GM12878 (cell line): ENCODE measurements around the gene PPP1R10. TPM values are rescaled to one million over a fixed set of nuclear protein-coding genes. Genes with fewer than 3 reads are reported as not detected.

Source experiments
- ATAC-seq: fragments of 200-7000 bp; cut with Tn5 transposase; 3 replicates; pipeline ENCODE4 v1.9.1; 2020; ENCODE audit warnings: mild to moderate bottlenecking, moderate library complexity
- BruUV-seq: library from RNA; stranded (reverse); fragments of 400-500 nt; replicated peaks from 2 replicates; lab custom pipeline; 2021; lab: Mats Ljungman, UMichigan
- CTCF ChIA-PET: fragments of 300-600 bp; sonication (Branson Sonifier 250); formaldehyde crosslinking; extraction: SDS; loops from one replicate; lab custom pipeline; 2021; ENCODE audit warnings: inconsistent platforms; lab: Yijun Ruan, JAX
- POLR2A ChIA-PET: fragments of 350-600 bp; formaldehyde crosslinking; extraction: SDS; loops from one replicate; lab custom pipeline; 2021; ENCODE audit warnings: inconsistent platforms; lab: Charles Lee
- RAD21 ChIA-PET: fragments of 300-600 bp; sonication (Branson Sonifier 250); formaldehyde crosslinking; loops from one replicate; lab custom pipeline; 2023; ENCODE audit warnings: antibody characterized with exemption; ENCODE audit not compliant: unreplicated experiment; lab: Charles Lee
- SMC1A ChIA-PET: fragments of 300-600 bp; sonication (Branson Sonifier 250); formaldehyde crosslinking; loops from one replicate; lab custom pipeline; 2023; ENCODE audit not compliant: unreplicated experiment, uncharacterized antibody; lab: Charles Lee
- DNase-seq: peaks from one replicate; pipeline ENCODE4 v3.0.0-alpha.2; 2011; ENCODE audit warnings: low read depth, low spot score
- FAIRE-seq: peaks from 3 replicates; lab custom pipeline; 2011; peaks lifted over from hg19 to GRCh38; lab: Jason Lieb, UNC
- H2AFZ ChIP-seq: 2 replicates; pipeline ENCODE4 v1.6.0; 2011; ENCODE audit warnings: low read depth, low read length, control low read depth; ENCODE audit not compliant: control insufficient read depth
- H3K27ac ChIP-seq: 2 replicates; pipeline ENCODE4 v1.5.1; 2011; ENCODE audit warnings: control low read depth; ENCODE audit not compliant: control insufficient read depth, insufficient read depth
- H3K27me3 ChIP-seq, 2 experiments: replicated peaks in 1 of 2; 2 replicates each; pipeline versions ENCODE4 v1.6.0 to v1.6.1; 2011; ENCODE audit warnings: low read length in 1 of 2; ENCODE audit not compliant: control insufficient read depth in 2 of 2, insufficient read depth in 2 of 2
- H3K36me3 ChIP-seq, 2 experiments: 2 replicates each; pipeline ENCODE4 v1.5.1; 2011; ENCODE audit warnings: low read length in 1 of 2; ENCODE audit not compliant: control insufficient read depth in 2 of 2, insufficient read depth in 2 of 2
- H3K4me1 ChIP-seq: 2 replicates; pipeline ENCODE4 v1.6.1; 2011; ENCODE audit warnings: mild to moderate bottlenecking, low read length, moderate library complexity, mixed read lengths; ENCODE audit not compliant: control insufficient read depth, insufficient read depth
- H3K4me2 ChIP-seq: 2 replicates; pipeline ENCODE4 v1.6.0; 2011; ENCODE audit warnings: control low read depth; ENCODE audit not compliant: control insufficient read depth, insufficient read depth
- H3K4me3 ChIP-seq: fragments of 200-600 bp; sonication (generic); 2 replicates; pipeline ENCODE4 v1.5.1; 2016
- H3K79me2 ChIP-seq: 2 replicates; pipeline ENCODE4 v1.6.0; 2011; ENCODE audit warnings: low read length; ENCODE audit not compliant: control insufficient read depth, insufficient read depth
- H3K9ac ChIP-seq: 2 replicates; pipeline ENCODE4 v1.8.0; 2011; ENCODE audit warnings: low read length, control low read depth, mixed read lengths; ENCODE audit not compliant: control insufficient read depth, insufficient read depth
- H3K9me3 ChIP-seq: replicated peaks from 3 replicates; pipeline ENCODE4 v1.5.1; 2011; ENCODE audit warnings: mild to moderate bottlenecking, low read length; ENCODE audit not compliant: control insufficient read depth, insufficient read depth
- H4K20me1 ChIP-seq: 2 replicates; pipeline ENCODE4 v1.6.0; 2011; ENCODE audit not compliant: control insufficient read depth, insufficient read depth
- CUX1 ChIP-seq: IDR thresholded peaks from 2 replicates; pipeline ENCODE4 v1.6.1; 2012; ENCODE audit warnings: improper control_type of control experiment, low read depth, low read length; ENCODE audit not compliant: insufficient replicate concordance
- HDAC6 ChIP-seq: fragments of 200-600 bp; sonication (generic); IDR thresholded peaks from one replicate; pipeline ENCODE4 v1.8.0; 2017; ENCODE audit warnings: antibody characterized with exemption; ENCODE audit not compliant: unreplicated experiment
- LARP7 ChIP-seq: fragments of 450-650 bp; IDR thresholded peaks from 2 replicates; pipeline ENCODE4 v1.6.1; 2017; ENCODE audit warnings: mild to moderate bottlenecking
- MAX ChIP-seq: IDR thresholded peaks from 2 replicates; pipeline ENCODE4 v1.6.1; 2012; ENCODE audit warnings: low read depth, low read length, improper control_type of control experiment
- MLLT1 ChIP-seq: fragments of 450-650 bp; IDR thresholded peaks from 2 replicates; pipeline ENCODE4 v1.6.1; 2016; ENCODE audit warnings: mild to moderate bottlenecking
- MTA3 ChIP-seq: IDR thresholded peaks from 2 replicates; pipeline ENCODE4 v1.6.1; 2012; ENCODE audit warnings: low read length, inconsistent platforms, borderline replicate concordance
- PAX5 ChIP-seq: IDR thresholded peaks from 2 replicates; pipeline ENCODE4 v1.6.1; 2011; ENCODE audit warnings: low read depth, low read length, borderline replicate concordance
- POU2F2 ChIP-seq: IDR thresholded peaks from 3 replicates; pipeline ENCODE4 v1.6.1; 2011; ENCODE audit warnings: low read depth, mild to moderate bottlenecking, low read length, borderline replicate concordance
- RUNX3 ChIP-seq: IDR thresholded peaks from 2 replicates; pipeline ENCODE4 v1.6.1; 2012; ENCODE audit warnings: low read length, inconsistent platforms
- TCF3 ChIP-seq: IDR thresholded peaks from 2 replicates; pipeline ENCODE4 v1.6.1; 2012; ENCODE audit warnings: low read depth, mild to moderate bottlenecking, low read length, borderline replicate concordance; ENCODE audit not compliant: insufficient read depth
- ZNF622 ChIP-seq: fragments of 450-650 bp; IDR thresholded peaks from 2 replicates; pipeline ENCODE4 v1.6.1; 2017; ENCODE audit warnings: mild to moderate bottlenecking, inconsistent platforms
- WGBS: methylation state at CpG from one replicate; pipeline ENCODE4 v1.1.6; 2016; ENCODE audit warnings: low lambda C conversion rate; ENCODE audit not compliant: insufficient replicate concordance, insufficient coverage; ENCODE audit errors: missing lambda C conversion rate; 5-methylcytosine and 5-hydroxymethylcytosine counted together
- in situ Hi-C: fragments of 300-500 bp; cut with MboI; formaldehyde crosslinking; loops from 9 replicates; pipeline ENCODE4 v1.14.3; 2018; ENCODE audit warnings: mixed read lengths
- intact Hi-C: fragments of 100-400 bp; cut with micrococcal nuclease; formaldehyde crosslinking; loops from one replicate; pipeline ENCODE4 v1.14.2; 2022; ENCODE audit not compliant: unreplicated experiment
- polyA plus RNA-seq, 11 experiments: library from polyadenylated mRNA; depleted of rRNA in 4 of 11; unstranded in 6 of 11; stranded (reverse) in 5 of 11; fragments of >200 nt; fragmentation: Nextera tagmentation in 4 of 11; fragmentation: Illumina TruSeq in 1 of 11; extraction: Ambion mirVana in 4 of 11; extraction: Trizol in 1 of 11; gene quantifications; 1 replicate in 1 of 11; 2 replicates in 10 of 11; pipeline versions ENCODE4 v1.2.1 to v1.2.3, GENCODE V29; 2011 to 2016; ENCODE audit warnings: inconsistent platforms in 2 of 11, missing spikeins in 2 of 11, low read depth in 1 of 11
- total RNA-seq, 4 experiments: library from RNA; depleted of rRNA in 3 of 4; stranded (reverse); fragments of >200 nt in 3 of 4; fragmentation: Illumina TruSeq in 1 of 4; extraction: Trizol in 1 of 4; gene quantifications; 2 replicates each; pipeline versions ENCODE4 v1.2.1 to v1.2.3, GENCODE V29; 2013 to 2021

Gene PPP1R10
- total and polyA plus RNA-seq, 10 of the 15 experiments (the other 5 are each of a cell fraction or from before 2014, with no cell fraction given), result 11.3 to 83.8 (median 41.2) TPM

- peak; percentile 65; the same call in 1 of the 3 replicates for TF ChIP-seq POU2F2
Observed at GRCh38 chr6:30617565-30618269, 674 bp upstream of the PPP1R10 start, which contains the start of gene MRPS18B (continued).

GRCh38 chr6:30615958-30616810, 859 bp downstream of the PPP1R10 start:
- WGBS, result 0% methylated on average over 10 of the region's 10 CpGs
- no peak for FAIRE-seq
- Histone ChIP-seq H3K4me3 (peak overlapping the region; percentile 75), H3K79me2 (peaks cover 62% of the 10 kb centered on the region), H3K27ac (peak overlapping the region; percentile 99), H3K36me3 (peaks cover 2 to 32% of the 10 kb centered on the region in 2 experiments; a peak in 3 of 4 replicates), H3K9ac (peak overlapping the region; percentile 100), H4K20me1 (0 out of 2 replicates have a peak, but pooled peaks cover 6% of the 10 kb centered on the region), H2AFZ (no peak overlapping the region), H3K27me3 (no peaks in the 10 kb centered on the region), H3K4me1 (peaks cover 3% of the 10 kb centered on the region), H3K4me2 (peak overlapping the region; percentile 94), H3K9me3 (no peaks in the 10 kb centered on the region; the same call in 2 of the 3 replicates)
- intact Hi-C loops (loop anchor here (2.0 kb wide), 2 partner anchors 57 to 59 kb away; partner anchors contain the start of genes DHX16, GNL1 and PRR3), in situ Hi-C loops (loop anchor here (5.0 kb wide), 1 partner anchor 101 kb away; the partner anchor contains the start of gene MDC1)
- no TSS peak for BruUV-seq
- POLR2A ChIA-PET, result interaction anchor here (0.7 to 3.1 kb wide), 15 partner anchors 10 to 292 kb away, joined by 3 to 16 read pairs (median 8); partner anchors contain the start of genes GNL1, GTF2H4, MDC1 and PRR3
- CTCF ChIA-PET, result interaction anchor here (0.7 to 4.2 kb wide), 7 partner anchors 19 to 133 kb away, joined by 3 to 41 read pairs (median 5); no protein-coding TSS in a partner anchor
- DNase-seq, result no peak
- peak; percentile 0; the same call in 2 of the 3 replicates for ATAC-seq
- RAD21 ChIA-PET, result interaction anchor here (1.4 to 2.4 kb wide), 3 partner anchors 19 to 297 kb away, joined by 4 to 8 read pairs (median 4); partner anchors contain the start of gene VARS2
- SMC1A ChIA-PET, result interaction anchor here (0.8 to 3.3 kb wide), 8 partner anchors 19 to 150 kb away, joined by 3 to 19 read pairs (median 4); partner anchors contain the start of gene ABCF1
- TF ChIP-seq MLLT1, result no peak
- peak; percentile 21 for TF ChIP-seq HDAC6
- peak; percentile 57 for TF ChIP-seq CUX1
- TF ChIP-seq TCF3, result peak; percentile 16; the same call in 1 of the 2 replicates
- TF ChIP-seq PAX5, result no peak
- no peak for TF ChIP-seq ZNF622
- no peak for TF ChIP-seq MAX
- TF ChIP-seq MTA3, result peak; percentile 21; the same call in 1 of the 2 replicates
- TF ChIP-seq LARP7, result peak; percentile 28; the same call in 1 of the 2 replicates
- peak; percentile 48; the same call in 1 of the 2 replicates for TF ChIP-seq RUNX3
